HG03095 (cell line): ENCODE data around the gene HOXB8.

Source experiments
- ATAC-seq: cut with Tn5 transposase; IDR thresholded peaks from one replicate; pipeline ENCODE4 v1.9.1; 2021; ENCODE audit warnings: moderate library complexity; ENCODE audit not compliant: unreplicated experiment

The HOXB8 gene

GRCh38 chr17:48637323-48638260 lies 22.5 kb upstream of the HOXB8 start:
- no peak for ATAC-seq

DNA sequence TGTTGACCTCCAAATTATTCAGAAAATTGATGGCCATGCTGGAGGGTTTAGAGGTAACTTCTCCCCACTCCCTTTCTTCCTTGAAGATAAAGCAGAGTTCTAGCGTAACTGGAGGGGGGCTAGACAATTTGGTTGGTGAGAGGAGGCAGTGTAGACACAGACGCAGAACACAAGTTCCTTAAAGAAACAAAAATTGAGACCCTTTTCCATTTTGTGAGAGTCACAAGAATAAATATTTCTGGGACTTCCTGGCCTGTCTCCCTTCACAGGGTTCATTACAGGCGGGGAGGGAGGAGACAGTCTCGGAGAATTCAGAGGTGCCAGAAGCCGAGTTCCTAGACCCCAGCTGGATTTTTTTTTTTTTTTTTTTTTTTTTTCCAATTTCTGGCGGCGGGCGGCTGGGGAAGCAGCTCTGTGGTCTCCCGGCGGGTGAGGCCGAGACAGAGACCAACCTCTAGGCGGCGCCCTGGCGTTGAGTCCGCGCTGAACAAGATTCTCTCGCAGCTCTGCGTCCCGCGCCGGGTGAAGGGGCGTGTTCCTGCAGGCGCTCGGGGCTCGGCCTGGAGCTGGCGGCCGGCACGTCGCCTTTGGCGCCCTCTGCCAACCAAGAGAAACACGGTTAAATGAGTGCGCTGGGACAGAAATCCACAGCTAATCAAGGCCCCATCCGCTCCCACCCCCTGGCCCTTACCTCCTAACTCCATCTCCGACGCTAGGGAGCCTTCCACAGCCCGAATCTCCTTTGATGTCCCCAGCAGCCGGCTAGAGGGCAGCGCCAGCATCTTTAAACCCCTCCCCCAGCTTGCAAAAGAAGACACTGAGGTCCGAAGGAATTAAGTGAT lies 21.3 kb upstream of the HOXB8 start:
- no peak for ATAC-seq

GRCh38 chr17:48634493-48635208 lies 19.6 kb upstream of the HOXB8 start:
- no peak for ATAC-seq

DNA sequence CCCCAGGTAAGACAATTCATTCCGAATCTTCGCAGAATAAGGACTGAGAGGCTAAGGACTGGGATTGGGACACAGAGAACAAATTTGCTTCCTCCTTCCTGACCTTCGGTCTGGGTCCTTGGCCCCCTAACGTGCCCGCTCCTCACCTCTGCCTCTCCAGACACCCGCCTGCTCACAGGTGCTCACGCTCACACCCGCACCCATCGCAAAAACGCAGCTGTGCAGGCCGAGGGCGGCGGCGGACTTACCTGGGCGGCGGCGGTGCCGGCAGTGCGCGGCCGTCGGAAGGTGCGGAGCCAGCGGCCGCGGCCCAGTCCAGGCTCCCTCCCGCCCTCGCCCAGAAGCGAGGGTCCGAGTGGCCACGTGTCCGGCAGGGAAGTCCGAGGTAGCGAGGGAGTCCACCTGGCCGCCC lies 18.2 kb upstream of the HOXB8 start:
- no peak for ATAC-seq

- ATAC-seq: no peak
Observed at GRCh38 chr17:48632579-48633265, 17.6 kb upstream of the HOXB8 start.

GRCh38 chr17:48631693-48632578 lies 16.8 kb upstream of the HOXB8 start:
- ATAC-seq: no peak

DNA sequence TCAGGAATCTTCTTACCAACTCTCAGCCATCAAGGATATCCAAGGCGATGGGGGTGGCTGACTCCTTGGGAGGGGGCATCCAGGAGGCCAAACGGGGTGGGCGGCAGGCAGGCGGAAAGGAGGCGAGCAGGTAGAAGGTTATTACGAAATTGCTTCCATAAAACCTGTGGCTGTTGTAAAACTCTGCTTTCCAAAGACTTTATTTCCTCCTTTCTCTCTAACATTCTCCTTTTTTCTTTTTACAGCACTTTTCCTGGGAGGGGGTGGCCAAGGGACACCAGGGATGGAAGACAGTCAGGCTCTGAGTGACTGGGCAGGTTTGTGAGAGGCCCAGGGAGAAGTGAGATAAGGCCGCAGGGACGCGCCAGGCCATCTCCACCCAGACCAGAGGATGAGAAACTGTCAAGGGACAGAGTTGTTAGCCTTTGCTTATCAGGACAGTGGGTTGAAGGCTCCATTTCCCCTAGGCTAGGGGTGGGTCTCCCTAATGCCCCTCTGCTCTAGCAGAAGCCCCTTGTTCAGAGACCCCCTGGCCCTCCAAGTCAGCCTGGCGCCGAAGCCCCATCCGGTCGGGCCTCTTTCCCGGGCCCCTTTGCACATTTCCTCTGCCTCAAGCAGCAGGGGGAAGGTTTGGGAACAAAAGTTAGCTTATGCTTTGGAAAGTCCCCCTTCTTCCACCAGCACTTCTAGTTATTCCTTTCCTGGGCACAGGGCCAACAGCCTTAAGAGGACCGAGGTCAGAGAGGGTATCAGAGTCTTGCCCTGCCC lies 16.0 kb upstream of the HOXB8 start:
- no peak for ATAC-seq

DNA sequence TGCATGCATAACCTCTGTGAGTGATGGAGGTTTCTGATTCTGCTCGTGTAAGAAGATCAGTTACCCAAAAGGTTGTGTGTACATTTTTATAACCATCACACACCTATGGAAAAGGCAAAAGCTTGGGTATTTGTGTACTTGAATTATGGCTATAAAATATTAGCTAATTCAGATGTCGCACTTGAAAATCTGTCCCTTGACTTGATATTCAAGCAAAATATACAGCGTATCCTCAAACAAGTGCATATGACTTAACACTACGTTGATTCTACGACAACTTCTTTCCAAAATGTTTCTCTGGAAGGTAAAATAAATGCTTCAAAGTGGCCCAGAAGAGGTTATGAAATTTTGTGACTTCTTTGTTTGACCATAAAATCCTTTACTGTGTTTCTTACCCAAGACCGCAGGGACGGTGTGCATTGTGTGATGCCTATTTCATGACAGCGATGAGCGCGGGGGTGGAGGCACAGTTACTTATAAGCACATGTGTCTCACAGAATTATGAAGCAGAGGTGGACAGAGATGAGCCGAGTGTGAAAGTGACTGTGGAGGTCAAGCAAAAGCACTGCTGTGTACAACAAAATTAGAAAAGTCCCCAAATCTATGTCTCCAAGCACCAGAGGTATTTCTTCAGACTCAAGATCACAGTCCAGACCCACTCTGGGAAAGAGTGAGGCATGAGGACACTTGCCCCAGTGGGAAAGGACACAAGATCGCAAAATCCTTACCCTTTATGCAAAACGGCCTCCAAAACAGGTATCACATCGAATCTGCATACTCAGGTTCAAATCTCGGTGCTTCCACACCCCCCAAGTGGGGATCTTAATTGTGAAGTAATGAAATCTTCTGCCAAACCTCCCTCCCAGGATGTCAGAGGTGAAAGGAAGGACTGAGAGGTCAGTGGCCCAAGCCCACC lies 15.2 kb upstream of the HOXB8 start:
- no peak for ATAC-seq

- no peak for ATAC-seq
Observed at GRCh38 chr17:48629411-48629759, 14.3 kb upstream of the HOXB8 start.

- no peak for ATAC-seq
Observed at GRCh38 chr17:48628649-48629410, 13.7 kb upstream of the HOXB8 start.

GRCh38 chr17:48627623-48628521 lies 12.8 kb upstream of the HOXB8 start:
- ATAC-seq: no peak

DNA sequence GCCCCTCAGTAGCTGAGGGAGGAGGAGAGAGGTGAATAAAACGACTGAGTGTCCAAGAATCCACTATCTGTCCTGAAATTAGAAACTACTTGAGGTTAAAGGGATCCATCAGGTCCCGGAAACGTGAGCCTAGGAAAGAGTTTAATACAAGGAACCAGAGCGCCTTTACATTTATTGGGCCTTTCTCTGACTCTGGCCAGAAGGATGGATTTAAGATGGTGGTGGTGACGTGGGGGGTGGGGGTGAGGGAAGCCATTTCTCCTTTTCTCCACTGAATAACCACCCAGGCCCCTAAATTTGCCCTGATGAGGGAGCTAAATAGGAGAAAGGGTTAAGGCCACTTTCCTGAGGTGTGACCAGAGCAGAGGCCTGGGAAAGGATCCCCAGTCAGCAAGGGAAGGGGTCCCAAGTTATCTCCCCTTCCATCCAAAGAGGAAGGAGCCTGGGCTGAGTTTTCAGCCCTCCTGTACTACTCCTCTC lies 12.1 kb upstream of the HOXB8 start:
- no peak for ATAC-seq

GRCh38 chr17:48626245-48627117 lies 11.4 kb upstream of the HOXB8 start, which contains the start of gene HOXB9:
Gene HOXB9, minus strand, starts transcription at chr17:48626358. Its CDS starts 89 bp downstream, at chr17:48626269.
- no peak for ATAC-seq

DNA sequence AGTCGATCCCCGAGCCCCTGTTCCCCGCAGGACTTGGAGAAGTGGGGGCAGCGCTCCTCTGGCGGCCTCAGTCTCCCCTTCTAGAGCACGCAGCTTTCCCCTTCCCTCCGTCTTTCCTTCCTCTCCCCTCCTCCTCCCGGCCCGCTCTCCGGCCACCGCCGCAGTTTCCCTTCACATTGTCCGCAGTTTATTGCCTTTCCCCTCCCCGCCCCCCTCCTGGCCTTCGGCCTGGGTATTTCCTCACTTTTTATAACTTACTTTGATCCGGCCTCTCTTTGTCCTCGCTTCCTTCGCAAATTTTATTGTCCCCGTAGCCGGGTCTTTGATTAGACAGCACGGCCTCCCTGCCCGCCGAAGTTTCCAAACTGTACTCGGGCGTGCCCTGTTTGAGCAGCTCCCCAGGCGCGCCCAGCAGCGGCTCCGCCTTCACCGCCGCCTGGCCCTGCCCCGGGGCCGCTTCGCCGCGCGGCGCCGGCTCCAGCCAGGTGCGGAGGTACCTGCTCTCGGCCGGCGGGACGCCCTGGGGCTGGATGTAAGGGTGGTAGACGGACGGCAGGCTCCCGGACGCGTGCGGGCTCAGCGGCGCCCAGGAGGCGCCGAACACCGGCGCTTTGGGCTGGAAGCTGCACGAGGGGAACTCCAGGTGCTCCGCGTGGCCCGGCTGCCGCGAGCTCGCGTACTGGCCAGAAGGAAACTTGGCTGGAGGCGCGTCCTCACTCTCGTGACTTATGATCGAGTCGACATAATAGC lies 10.6 kb upstream of the HOXB8 start:
- ATAC-seq: no peak
